Measurements from ENCODE around the gene IKZF2.

The IKZF2 gene

DNA sequence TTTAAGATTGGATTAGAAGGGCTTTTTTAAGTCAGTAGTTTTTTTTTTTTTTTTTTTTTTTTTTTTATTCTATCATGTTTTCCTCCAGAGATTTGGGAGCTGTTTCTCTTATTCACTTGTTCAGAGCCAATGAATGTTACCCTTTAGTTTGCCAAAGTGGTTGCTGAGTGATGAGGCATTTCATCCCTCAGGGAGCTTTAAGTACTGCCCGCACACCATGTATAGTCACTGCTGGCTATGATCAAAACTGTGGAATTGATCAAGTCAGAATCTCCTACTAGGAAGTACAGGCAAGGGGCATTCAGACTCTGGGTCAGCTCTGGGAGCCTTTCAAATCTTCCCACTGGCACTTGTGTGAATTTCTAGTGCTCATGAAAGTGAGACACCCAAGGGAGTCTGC lies 201.6 kb downstream of the IKZF2 start:
- DNase-seq = no peak
